Astrocyte of the cerebellum (primary cell): Measurements from ENCODE around the gene ST3GAL4.

ENCODE experiments used
- DNase-seq: peaks from one replicate; pipeline ENCODE4 v3.0.0-alpha.2; 2011; ENCODE audit warnings: low read depth
- H3K4me3 ChIP-seq: 2 replicates; pipeline ENCODE4 v1.5.1; 2011; ENCODE audit warnings: mild to moderate bottlenecking, low read depth, low read length, moderate library complexity
- in situ Hi-C: cut with HindIII; loops from 2 replicates; pipeline ENCODE4 v1.10.0; 2017; ENCODE audit warnings: low sequenced_read_pairs
- TF ChIP-seq, protein P1 (sequence below): IDR thresholded peaks from 2 replicates; pipeline ENCODE4 v1.5.1; 2012; ENCODE audit warnings: low read length, low read depth, moderate library complexity, mild to moderate bottlenecking; ENCODE audit errors: missing control alignments

The ST3GAL4 gene

DNA sequence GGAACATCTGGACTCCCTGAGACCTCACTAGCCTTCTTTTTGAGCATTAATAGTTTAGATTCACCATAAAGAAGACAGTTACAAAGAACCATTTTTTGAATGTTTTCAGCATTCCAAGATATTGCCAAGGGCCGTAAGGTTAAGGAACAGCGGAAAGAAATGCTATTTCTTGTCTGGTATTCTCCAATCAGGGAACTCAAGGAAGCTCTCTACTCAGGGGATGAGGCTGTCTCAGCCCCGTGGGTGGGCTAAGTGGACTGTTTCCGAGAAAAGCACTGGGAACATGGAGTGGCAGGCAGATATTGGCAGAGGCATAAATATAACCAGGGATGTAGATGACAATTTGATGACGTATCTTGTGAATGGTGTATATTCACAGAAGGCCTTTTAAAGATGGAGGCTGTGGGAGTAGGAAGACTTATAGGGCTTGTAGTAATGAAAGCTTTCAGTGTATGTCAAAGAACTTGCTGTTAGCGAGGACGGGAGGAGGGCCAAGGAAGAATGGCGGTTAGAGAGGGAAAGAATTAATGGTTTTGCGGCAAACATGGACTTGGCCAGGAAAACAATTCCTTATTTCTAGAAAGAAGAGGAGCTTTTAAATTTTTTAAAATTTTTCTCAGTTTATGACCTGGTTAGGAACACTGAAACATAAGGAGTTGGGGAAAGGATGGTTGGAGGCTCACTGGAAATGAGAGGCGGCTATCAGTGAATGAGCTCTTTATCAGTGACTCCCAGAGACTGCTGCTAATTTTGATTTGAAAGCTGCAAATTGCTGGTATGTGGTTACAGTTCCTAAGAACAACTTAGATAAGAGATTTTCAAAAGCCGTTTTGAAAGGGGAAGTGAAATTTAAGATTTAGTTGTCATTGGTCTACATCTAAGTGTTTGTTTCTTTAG, 64.6 kb downstream of the ST3GAL4 start:
- TF ChIP-seq, protein P1, sequence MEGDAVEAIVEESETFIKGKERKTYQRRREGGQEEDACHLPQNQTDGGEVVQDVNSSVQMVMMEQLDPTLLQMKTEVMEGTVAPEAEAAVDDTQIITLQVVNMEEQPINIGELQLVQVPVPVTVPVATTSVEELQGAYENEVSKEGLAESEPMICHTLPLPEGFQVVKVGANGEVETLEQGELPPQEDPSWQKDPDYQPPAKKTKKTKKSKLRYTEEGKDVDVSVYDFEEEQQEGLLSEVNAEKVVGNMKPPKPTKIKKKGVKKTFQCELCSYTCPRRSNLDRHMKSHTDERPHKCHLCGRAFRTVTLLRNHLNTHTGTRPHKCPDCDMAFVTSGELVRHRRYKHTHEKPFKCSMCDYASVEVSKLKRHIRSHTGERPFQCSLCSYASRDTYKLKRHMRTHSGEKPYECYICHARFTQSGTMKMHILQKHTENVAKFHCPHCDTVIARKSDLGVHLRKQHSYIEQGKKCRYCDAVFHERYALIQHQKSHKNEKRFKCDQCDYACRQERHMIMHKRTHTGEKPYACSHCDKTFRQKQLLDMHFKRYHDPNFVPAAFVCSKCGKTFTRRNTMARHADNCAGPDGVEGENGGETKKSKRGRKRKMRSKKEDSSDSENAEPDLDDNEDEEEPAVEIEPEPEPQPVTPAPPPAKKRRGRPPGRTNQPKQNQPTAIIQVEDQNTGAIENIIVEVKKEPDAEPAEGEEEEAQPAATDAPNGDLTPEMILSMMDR, result no peak
- in situ Hi-C loops, result no loop called here
- no peak overlapping the region for H3K4me3 ChIP-seq
- DNase-seq, result no peak

DNA sequence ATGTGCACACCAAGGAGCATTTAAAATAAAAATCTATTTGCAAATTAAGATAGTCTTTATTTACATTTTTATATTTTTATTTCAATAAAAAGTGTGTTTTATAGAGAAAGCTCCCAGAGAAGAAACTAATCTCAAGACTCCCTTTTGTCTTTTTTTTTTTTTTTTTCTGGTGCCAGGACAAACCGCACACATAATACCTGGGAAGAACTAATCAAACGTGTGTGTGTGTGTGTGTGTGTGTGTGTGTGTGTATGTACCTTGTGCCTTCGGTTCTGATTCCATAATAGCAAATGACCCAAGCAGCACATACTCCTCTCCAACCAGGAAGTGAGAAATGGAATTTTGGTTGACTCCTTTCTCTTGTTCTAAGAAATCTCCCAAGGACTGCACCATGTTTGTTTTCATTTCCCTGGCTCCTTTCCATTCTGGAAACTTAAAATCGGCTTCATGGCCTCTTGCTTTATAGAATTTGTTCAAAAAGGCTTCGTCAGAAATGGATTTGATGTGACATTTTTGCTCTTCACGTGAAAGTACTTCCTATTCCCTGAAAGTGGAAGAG, 65.3 kb downstream of the ST3GAL4 start:
- TF ChIP-seq, protein P1, result no peak
- H3K4me3 ChIP-seq, result no peak overlapping the region
- in situ Hi-C loops, result no loop called here
- no peak for DNase-seq

DNA sequence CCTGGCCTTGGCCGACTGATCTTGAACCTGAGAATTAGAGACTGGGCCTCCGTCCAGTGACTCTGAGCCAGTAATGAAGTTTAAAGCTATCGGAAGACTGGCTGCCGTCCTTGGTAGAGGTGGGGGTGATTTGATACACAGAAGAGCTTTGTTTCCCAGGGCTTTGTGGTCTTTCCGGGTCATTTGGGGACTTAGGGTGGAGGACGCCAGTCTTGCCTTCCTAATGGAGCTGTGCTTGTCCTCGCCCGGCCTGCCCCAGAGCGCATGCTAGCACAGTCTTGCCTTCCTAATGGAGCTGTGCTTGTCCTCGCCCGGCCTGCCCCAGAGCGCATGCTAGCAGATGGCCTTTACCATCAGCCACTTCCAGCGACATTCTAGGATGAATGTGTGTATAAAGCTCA, 65.8 kb downstream of the ST3GAL4 start:
- DNase-seq, result no peak
- TF ChIP-seq, protein P1, result no peak
- in situ Hi-C loops, result no loop called here
- H3K4me3 ChIP-seq, result no peak overlapping the region

DNA sequence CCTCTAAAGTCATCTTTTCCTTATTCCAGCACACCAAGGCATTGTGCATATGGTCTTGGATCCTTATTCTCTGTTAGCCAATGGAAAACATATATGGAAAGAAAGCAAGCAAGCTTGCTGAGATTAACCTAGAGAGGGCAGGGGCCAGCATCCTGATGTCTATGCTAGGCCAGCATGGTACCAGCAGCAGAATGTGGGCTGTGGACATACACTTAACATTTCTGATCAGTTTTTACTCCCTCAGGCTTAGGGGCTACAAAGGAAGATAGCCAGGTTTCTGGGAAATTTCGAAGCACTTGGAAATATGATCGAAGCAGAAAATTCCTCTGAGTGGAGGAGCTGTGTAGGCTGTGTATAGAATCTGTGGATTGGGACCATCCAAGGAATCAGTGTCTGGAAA, 67.0 kb downstream of the ST3GAL4 start:
- no peak overlapping the region for H3K4me3 ChIP-seq
- in situ Hi-C loops, result no loop called here
- no peak for DNase-seq
- TF ChIP-seq, protein P1, result no peak

DNA sequence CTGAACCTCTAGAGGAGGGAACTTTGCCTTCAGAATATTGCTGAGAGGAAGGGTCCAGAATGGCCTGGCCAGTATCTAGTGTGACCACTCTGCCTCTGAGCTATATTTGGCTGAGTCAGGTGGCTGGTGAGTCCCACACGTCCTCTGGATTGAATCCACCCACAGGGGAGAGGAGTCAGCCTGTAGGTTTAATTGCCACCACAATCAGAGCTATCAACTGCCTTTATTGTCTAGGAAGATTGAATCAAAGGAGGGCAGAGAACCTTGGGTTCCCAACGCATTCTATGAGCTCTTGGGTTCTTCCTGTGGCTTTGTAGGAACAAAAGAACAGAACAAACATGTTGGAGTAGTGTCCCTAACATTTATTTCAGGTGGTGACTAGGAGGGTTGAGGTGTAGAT, 67.7 kb downstream of the ST3GAL4 start:
- in situ Hi-C loops, result no loop called here
- DNase-seq, result no peak
- TF ChIP-seq, protein P1, result no peak
- H3K4me3 ChIP-seq, result no peak overlapping the region

DNA sequence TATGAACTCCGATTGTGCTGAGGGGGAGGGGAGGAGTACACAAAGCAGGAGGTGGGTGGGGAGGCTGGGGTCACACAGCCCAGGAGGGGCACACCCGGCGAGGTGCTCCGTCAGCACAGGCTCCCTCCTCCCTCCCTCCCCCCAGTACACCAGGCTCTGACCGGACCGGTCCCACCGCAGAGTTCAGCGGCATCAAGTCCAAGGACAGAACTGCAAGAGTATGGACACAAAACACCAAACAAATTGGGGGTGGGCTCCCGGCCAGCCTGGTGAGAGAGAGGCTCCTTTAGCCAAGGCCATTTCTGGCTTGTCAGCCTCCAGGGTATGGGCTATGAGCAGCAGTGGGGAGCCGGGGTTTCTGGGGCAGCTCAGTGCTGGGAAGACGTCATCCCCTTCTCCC, 68.3 kb downstream of the ST3GAL4 start:
- TF ChIP-seq, protein P1, result no peak
- DNase-seq, result no peak
- H3K4me3 ChIP-seq, result no peak overlapping the region
- in situ Hi-C loops, result no loop called here
